Measurements from ENCODE around the gene BIRC7.

Gene BIRC7

GRCh38 chr20:63284544-63284949 is 48.8 kb downstream of the BIRC7 start:
- DNase-seq = no peak

- DNase-seq = no peak
Measured at GRCh38 chr20:63284981-63285524, 49.3 kb downstream of the BIRC7 start.

- no peak for DNase-seq
Measured at GRCh38 chr20:63285636-63286615, 50.2 kb downstream of the BIRC7 start.

- DNase-seq = no peak
Measured at GRCh38 chr20:63286781-63287696, 51.3 kb downstream of the BIRC7 start.

GRCh38 chr20:63287697-63288580 is 52.2 kb downstream of the BIRC7 start:
- no peak for DNase-seq

GRCh38 chr20:63288581-63289251 is 53.0 kb downstream of the BIRC7 start:
- DNase-seq = no peak

- DNase-seq = no peak
Measured at GRCh38 chr20:63289311-63290135, 53.8 kb downstream of the BIRC7 start.

Data from activated T-cell treated with anti-CD3 and anti-CD28 coated beads, Interleukin-2, amount 50 U/mL, for 1 hour (primary cell).